WTC11 (cell line): Measurements from ENCODE around the gene SLC6A1. TPM values are rescaled to one million over a fixed set of nuclear protein-coding genes. Genes with fewer than 3 reads are reported as not detected.

Experiments
- ATAC-seq: fragments of 200-7000 bp; cut with Tn5 transposase; 2 replicates; pipeline ENCODE4 v1.10.0; 2021; ENCODE audit warnings: mild to moderate bottlenecking, moderate library complexity
- CTCF ChIA-PET: fragments of 300-600 bp; sonication (Branson Sonifier 250); formaldehyde crosslinking; loops from one replicate; lab custom pipeline; 2021; ENCODE audit warnings: antibody characterized with exemption; lab: Charles Lee
- POLR2A ChIA-PET: fragments of 350-600 bp; sonication (Branson Sonifier 250); formaldehyde crosslinking; loops from one replicate; lab custom pipeline; 2021; ENCODE audit warnings: antibody characterized with exemption; lab: Charles Lee
- DNase-seq: peaks from one replicate; pipeline ENCODE4 v3.0.0; 2021; ENCODE audit warnings: low spot score
- H3K27ac Mint-ChIP-seq: 2 replicates; pipeline ENCODE4 v1.8.0; 2021; ENCODE audit warnings: mixed read lengths
- H3K27me3 Mint-ChIP-seq: 2 replicates; pipeline ENCODE4 v1.8.0; 2021; ENCODE audit warnings: low read depth, mild to moderate bottlenecking, moderate library complexity, mixed read lengths
- H3K36me3 Mint-ChIP-seq: 2 replicates; pipeline ENCODE4 v1.8.0; 2021; ENCODE audit warnings: mixed read lengths
- H3K4me1 Mint-ChIP-seq: 2 replicates; pipeline ENCODE4 v1.8.0; 2022; ENCODE audit warnings: mixed read lengths
- H3K4me3 Mint-ChIP-seq: 2 replicates; pipeline ENCODE4 v1.8.0; 2021; ENCODE audit warnings: mild to moderate bottlenecking, moderate library complexity, mixed read lengths
- H3K9me3 Mint-ChIP-seq: 2 replicates; pipeline ENCODE4 v1.8.0; 2021; ENCODE audit warnings: mixed read lengths
- ARID4B ChIP-seq: sonication (generic); formaldehyde crosslinking; IDR thresholded peaks from 2 replicates; pipeline ENCODE4 v1.8.0; 2023; ENCODE audit warnings: missing genetic modification reagents, mild to moderate bottlenecking, borderline replicate concordance
- ATF1 ChIP-seq: sonication (generic); formaldehyde crosslinking; IDR thresholded peaks from 2 replicates; pipeline ENCODE4 v1.8.1; 2023; ENCODE audit warnings: mild to moderate bottlenecking, moderate library complexity, missing genetic modification reagents
- CTCF ChIP-seq: fragments of 200-600 bp; IDR thresholded peaks from 2 replicates; pipeline ENCODE4 v1.8.0; 2022; ENCODE audit warnings: antibody characterized with exemption
- E2F1 ChIP-seq: sonication (generic); formaldehyde crosslinking; IDR thresholded peaks from 2 replicates; pipeline ENCODE4 v1.8.0; 2022; ENCODE audit warnings: mild to moderate bottlenecking, missing genetic modification reagents
- E2F5 ChIP-seq: sonication (generic); formaldehyde crosslinking; IDR thresholded peaks from 2 replicates; pipeline ENCODE4 v1.8.1; 2022; ENCODE audit warnings: mild to moderate bottlenecking, moderate library complexity, missing genetic modification reagents
- EMX1 ChIP-seq: fragments of 250-450 bp; sonication (Bioruptor Pico); IDR thresholded peaks from 2 replicates; pipeline ENCODE4 v1.8.0; 2021; ENCODE audit warnings: mild to moderate bottlenecking
- ERG ChIP-seq: fragments of 250-450 bp; sonication (Bioruptor Pico); IDR thresholded peaks from 2 replicates; pipeline ENCODE4 v1.8.0; 2021; ENCODE audit warnings: mild to moderate bottlenecking
- IRF1 ChIP-seq: sonication (generic); formaldehyde crosslinking; IDR thresholded peaks from 2 replicates; pipeline ENCODE4 v1.8.0; 2023; ENCODE audit warnings: missing genetic modification reagents
- OVOL2 ChIP-seq: fragments of 250-450 bp; sonication (Bioruptor Pico); IDR thresholded peaks from 2 replicates; pipeline ENCODE4 v1.9.0; 2021; ENCODE audit warnings: mild to moderate bottlenecking, borderline replicate concordance
- PRDM15 ChIP-seq: sonication (generic); formaldehyde crosslinking; IDR thresholded peaks from 2 replicates; pipeline ENCODE4 v1.8.0; 2022; ENCODE audit warnings: missing genetic modification reagents
- SOX15 ChIP-seq: fragments of 250-450 bp; sonication (Bioruptor Pico); IDR thresholded peaks from 2 replicates; pipeline ENCODE4 v1.9.0; 2021; ENCODE audit warnings: mild to moderate bottlenecking
- USF1 ChIP-seq: sonication (generic); formaldehyde crosslinking; IDR thresholded peaks from 2 replicates; pipeline ENCODE4 v1.8.0; 2022; ENCODE audit warnings: mild to moderate bottlenecking, missing genetic modification reagents
- ZNF396 ChIP-seq: fragments of 250-450 bp; sonication (Bioruptor Pico); IDR thresholded peaks from 2 replicates; pipeline ENCODE4 v1.8.0; 2021; ENCODE audit warnings: mild to moderate bottlenecking, moderate library complexity, borderline replicate concordance
- ZNF671 ChIP-seq: fragments of 250-450 bp; sonication (Bioruptor Pico); IDR thresholded peaks from 2 replicates; pipeline ENCODE4 v1.8.0; 2021; ENCODE audit warnings: mild to moderate bottlenecking
- total RNA-seq: library from RNA; stranded (reverse); gene quantifications from 3 replicates; pipeline ENCODE4 v1.2.3, GENCODE V29; 2021

The SLC6A1 gene
- total RNA-seq, 1 experiment from 2014 or later = 0.72 TPM

GRCh38 chr3:11045536-11045935 is 53.0 kb downstream of the SLC6A1 start:
- ChIA-PET CTCF (interaction anchor here (0.6 to 1.8 kb wide), 16 partner anchors 10 to 273 kb away, joined by 3 to 9 read pairs (median 4); no protein-coding TSS in a partner anchor), POLR2A (no interaction called here)
- TF ChIP-seq CTCF (0 out of 2 replicates have a peak, but pooled peaks have one; percentile 14), ATF1 (no peak), USF1 (CRISPR knock-in tag) (no peak), ARID4B (CRISPR knock-in tag) (no peak), EMX1 (CRISPR knock-in tag) (no peak)
- DNase-seq (peak; percentile 24), ATAC-seq (peak; percentile 89)
- H3K36me3 Mint-ChIP-seq = no peaks in the 10 kb centered on the region
- peaks cover 5% of the 10 kb centered on the region for H3K9me3 Mint-ChIP-seq
- no peak overlapping the region for H3K4me3 Mint-ChIP-seq
- H3K4me1 Mint-ChIP-seq = no peaks in the 10 kb centered on the region
- H3K27ac Mint-ChIP-seq = no peak overlapping the region
- no peaks in the 10 kb centered on the region; the same call in none of the 2 replicates for H3K27me3 Mint-ChIP-seq

GRCh38 chr3:11047500-11047899 is 55.0 kb downstream of the SLC6A1 start:
- Mint-ChIP-seq H3K9me3 (peaks cover 5% of the 10 kb centered on the region), H3K27ac (no peak overlapping the region), H3K4me3 (no peak overlapping the region), H3K27me3 (no peaks in the 10 kb centered on the region; the same call in none of the 2 replicates), H3K36me3 (no peaks in the 10 kb centered on the region), H3K4me1 (no peaks in the 10 kb centered on the region; the same call in 1 of the 2 replicates)
- POLR2A ChIA-PET = no interaction called here
- ATAC-seq (no peak), DNase-seq (no peak)
- CTCF ChIA-PET = interaction anchor here (1.0 to 6.0 kb wide), 3 partner anchors 13 to 105 kb away, joined by 3 to 40 read pairs (median 4); no protein-coding TSS in a partner anchor
- TF ChIP-seq SOX15 (no peak), ERG (CRISPR knock-in tag) (no peak), ZNF396 (no peak), PRDM15 (CRISPR knock-in tag) (no peak), IRF1 (CRISPR knock-in tag) (no peak), OVOL2 (CRISPR knock-in tag) (no peak), ZNF671 (CRISPR knock-in tag) (no peak), ARID4B (CRISPR knock-in tag) (no peak), E2F5 (CRISPR knock-in tag) (no peak), E2F1 (CRISPR knock-in tag) (no peak)
